GM23338 (cell line): Measurements from ENCODE around the gene HEPACAM2.

ENCODE experiments used
- CREB1 ChIP-seq: fragments of 250-450 bp; sonication (Bioruptor Pico); IDR thresholded peaks from 2 replicates; pipeline ENCODE4 v1.5.0; 2020; ENCODE audit warnings: low read depth, mild to moderate bottlenecking, moderate library complexity
- CTCF ChIP-seq, 2 experiments: fragments of 200-600 bp in 1 of 2; sonication (generic) in 1 of 2; conservative IDR thresholded peaks; 2 replicates each; pipeline versions ENCODE4 v1.5.1 to v1.6.1; 2016 to 2017; ENCODE audit warnings: antibody characterized with exemption in 2 of 2, low read depth in 2 of 2, mild to moderate bottlenecking in 2 of 2, moderate library complexity in 1 of 2
- ETS1 ChIP-seq: IDR thresholded peaks from 2 replicates; pipeline ENCODE4 v1.6.1; 2016; ENCODE audit warnings: antibody characterized with exemption
- EZH2 ChIP-seq: fragments of 200-600 bp; sonication (generic); IDR thresholded peaks from one replicate; pipeline ENCODE4 v1.8.0; 2017; ENCODE audit warnings: antibody characterized with exemption, mild to moderate bottlenecking, low read depth; ENCODE audit not compliant: unreplicated experiment
- EZH2phosphoT487 ChIP-seq: fragments of 200-600 bp; sonication (generic); IDR thresholded peaks from one replicate; pipeline ENCODE4 v1.8.1; 2018; ENCODE audit warnings: antibody characterized with exemption; ENCODE audit not compliant: unreplicated experiment
- POLR2AphosphoS5 ChIP-seq: IDR thresholded peaks from 2 replicates; pipeline ENCODE4 v1.6.1; 2016; ENCODE audit warnings: antibody characterized with exemption, low read depth
- REST ChIP-seq: IDR thresholded peaks from one replicate; pipeline ENCODE4 v1.6.1; 2018; ENCODE audit warnings: antibody characterized with exemption; ENCODE audit not compliant: unreplicated experiment
- STAT1 ChIP-seq: IDR thresholded peaks from one replicate; pipeline ENCODE4 v1.6.1; 2016; ENCODE audit warnings: antibody characterized with exemption; ENCODE audit not compliant: unreplicated experiment
- ZNF114 ChIP-seq: fragments of 250-450 bp; sonication (Bioruptor Pico); IDR thresholded peaks from 2 replicates; pipeline ENCODE4 v1.5.0; 2020; ENCODE audit warnings: mild to moderate bottlenecking, moderate library complexity
- ZNF331 ChIP-seq: fragments of 250-450 bp; sonication (Bioruptor Pico); IDR thresholded peaks from 2 replicates; pipeline ENCODE4 v1.5.0; 2020; ENCODE audit warnings: low read depth, mild to moderate bottlenecking, moderate library complexity
- ZNF462 ChIP-seq: fragments of 250-450 bp; sonication (Bioruptor Pico); IDR thresholded peaks from 2 replicates; pipeline ENCODE4 v1.5.0; 2020; ENCODE audit warnings: mild to moderate bottlenecking, moderate library complexity

GRCh38 chr7:93185303-93186027, 40.8 kb downstream of the HEPACAM2 start:
- TF ChIP-seq CTCF (conservative IDR thresholded peaks at IDR 0.05; ENCODE audit: low read depth in 2 of 2) (no peak), CREB1 (CRISPR knock-in tag) (no peak), ETS1 (no peak), EZH2phosphoT487 (no peak), STAT1 (no peak), POLR2AphosphoS5 (no peak), REST (no peak), EZH2 (no peak), ZNF114 (CRISPR knock-in tag) (no peak), ZNF331 (CRISPR knock-in tag) (no peak), ZNF462 (CRISPR knock-in tag) (no peak)
